Measurements from ENCODE around the gene TACC2. TPM values are rescaled to one million over a fixed set of nuclear protein-coding genes. Genes with fewer than 3 reads are reported as not detected.

TACC2 gene
- total RNA-seq, 2 experiments from 2014 or later: not detected

DNA sequence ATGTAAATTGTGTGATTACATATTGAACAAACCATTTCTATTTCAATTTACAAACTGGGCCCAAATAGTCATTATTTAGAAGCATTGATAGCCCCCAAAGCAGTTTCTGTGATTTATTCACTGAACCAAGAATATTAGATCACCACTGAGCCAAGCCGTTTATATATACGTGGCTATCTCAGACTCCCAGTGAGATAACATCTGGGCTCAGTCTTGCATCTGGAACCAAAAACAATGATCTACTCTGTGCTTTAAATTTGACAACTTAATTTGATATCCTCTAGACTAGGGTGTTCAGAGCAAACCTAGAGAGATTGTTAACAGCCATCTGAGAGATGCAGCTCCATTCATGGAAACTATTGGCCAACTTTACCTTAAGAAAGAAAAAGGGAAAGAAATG lies 240.7 kb downstream of the TACC2 start:
- Histone ChIP-seq H3K9me3 (ENCODE audit: control insufficient read depth in 1 of 2, insufficient read depth in 1 of 2, low read length in 2 of 2) (peaks cover 0 to 6% of the 10 kb centered on the region in 2 experiments), H3K4me3 (ENCODE audit: low read length) (no peak overlapping the region), H3K36me3 (ENCODE audit: insufficient read depth, low read length) (no peaks in the 10 kb centered on the region), H3K27me3 (ENCODE audit: control insufficient read depth in 1 of 2, insufficient read depth in 2 of 2, low read length in 2 of 2) (peaks cover 0 to 3% of the 10 kb centered on the region in 2 experiments), H3K27ac (ENCODE audit: low read depth in 1 of 2, low read length in 2 of 2) (no peak overlapping the region), H3K4me1 (ENCODE audit: insufficient read depth, low read length) (no peaks in the 10 kb centered on the region)
- TF ChIP-seq, protein P1, sequence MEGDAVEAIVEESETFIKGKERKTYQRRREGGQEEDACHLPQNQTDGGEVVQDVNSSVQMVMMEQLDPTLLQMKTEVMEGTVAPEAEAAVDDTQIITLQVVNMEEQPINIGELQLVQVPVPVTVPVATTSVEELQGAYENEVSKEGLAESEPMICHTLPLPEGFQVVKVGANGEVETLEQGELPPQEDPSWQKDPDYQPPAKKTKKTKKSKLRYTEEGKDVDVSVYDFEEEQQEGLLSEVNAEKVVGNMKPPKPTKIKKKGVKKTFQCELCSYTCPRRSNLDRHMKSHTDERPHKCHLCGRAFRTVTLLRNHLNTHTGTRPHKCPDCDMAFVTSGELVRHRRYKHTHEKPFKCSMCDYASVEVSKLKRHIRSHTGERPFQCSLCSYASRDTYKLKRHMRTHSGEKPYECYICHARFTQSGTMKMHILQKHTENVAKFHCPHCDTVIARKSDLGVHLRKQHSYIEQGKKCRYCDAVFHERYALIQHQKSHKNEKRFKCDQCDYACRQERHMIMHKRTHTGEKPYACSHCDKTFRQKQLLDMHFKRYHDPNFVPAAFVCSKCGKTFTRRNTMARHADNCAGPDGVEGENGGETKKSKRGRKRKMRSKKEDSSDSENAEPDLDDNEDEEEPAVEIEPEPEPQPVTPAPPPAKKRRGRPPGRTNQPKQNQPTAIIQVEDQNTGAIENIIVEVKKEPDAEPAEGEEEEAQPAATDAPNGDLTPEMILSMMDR (IDR thresholded peaks at IDR 0.05): no peak
- POLR2A ChIA-PET: no interaction called here
- no peak for DNase-seq
- Mint-ChIP-seq H3K4me1 (ENCODE audit: low read depth) (no peaks in the 10 kb centered on the region), H3K4me3 (no peak overlapping the region), H3K27ac (no peak overlapping the region), H3K27me3 (peaks cover 9% of the 10 kb centered on the region), H3K36me3 (ENCODE audit: low read depth) (no peaks in the 10 kb centered on the region), H3K9me3 (no peaks in the 10 kb centered on the region)
- CTCF ChIA-PET: no interaction called here
- intact Hi-C loops (cut with DNase I, micrococcal nuclease): no loop called here
- no peak for ATAC-seq (ENCODE audit: poor library complexity)

DNA sequence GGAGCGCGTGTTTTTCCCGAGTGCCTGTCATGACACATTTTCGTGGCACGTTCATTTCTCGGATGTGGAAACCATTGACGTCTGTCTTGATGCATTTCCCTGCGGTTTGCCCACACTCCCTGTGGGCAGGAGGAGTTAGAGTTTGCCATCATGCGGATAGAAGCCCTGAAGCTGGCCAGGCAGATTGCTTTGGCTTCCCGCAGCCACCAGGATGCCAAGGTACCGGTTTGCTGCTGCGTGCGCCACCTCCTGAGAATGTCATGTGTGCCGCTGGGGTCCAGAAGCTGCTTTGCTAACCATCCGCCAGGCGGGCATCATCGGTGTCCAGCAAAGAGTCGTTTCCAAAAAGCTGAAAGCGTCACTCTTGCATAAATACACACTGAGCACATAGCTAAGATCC lies 241.3 kb downstream of the TACC2 start:
- H3K4me3 Mint-ChIP-seq: no peak overlapping the region
- H3K27ac Mint-ChIP-seq: no peak overlapping the region
- H3K4me1 Mint-ChIP-seq (ENCODE audit: low read depth): no peaks in the 10 kb centered on the region
- ChIA-PET POLR2A (no interaction called here), CTCF (no interaction called here)
- no peaks in the 10 kb centered on the region for H3K36me3 Mint-ChIP-seq (ENCODE audit: low read depth)
- TF ChIP-seq, protein P1 (IDR thresholded peaks at IDR 0.05): no peak
- peaks cover 0 to 3% of the 10 kb centered on the region in 2 experiments for H3K27me3 ChIP-seq (ENCODE audit: control insufficient read depth in 1 of 2, insufficient read depth in 2 of 2, low read length in 2 of 2)
- H3K9me3 ChIP-seq (ENCODE audit: control insufficient read depth in 1 of 2, insufficient read depth in 1 of 2, low read length in 2 of 2): peaks cover 0 to 6% of the 10 kb centered on the region in 2 experiments
- H3K9me3 Mint-ChIP-seq: no peaks in the 10 kb centered on the region
- no peaks in the 10 kb centered on the region for H3K4me1 ChIP-seq (ENCODE audit: insufficient read depth, low read length)
- intact Hi-C loops (cut with DNase I, micrococcal nuclease): no loop called here
- H3K36me3 ChIP-seq (ENCODE audit: insufficient read depth, low read length): no peaks in the 10 kb centered on the region
- DNase-seq: no peak
- no peak for ATAC-seq (ENCODE audit: poor library complexity)
- H3K27me3 Mint-ChIP-seq: peaks cover 9% of the 10 kb centered on the region
- H3K27ac ChIP-seq (ENCODE audit: low read depth in 1 of 2, low read length in 2 of 2): no peak overlapping the region
- no peak overlapping the region for H3K4me3 ChIP-seq (ENCODE audit: low read length)

DNA sequence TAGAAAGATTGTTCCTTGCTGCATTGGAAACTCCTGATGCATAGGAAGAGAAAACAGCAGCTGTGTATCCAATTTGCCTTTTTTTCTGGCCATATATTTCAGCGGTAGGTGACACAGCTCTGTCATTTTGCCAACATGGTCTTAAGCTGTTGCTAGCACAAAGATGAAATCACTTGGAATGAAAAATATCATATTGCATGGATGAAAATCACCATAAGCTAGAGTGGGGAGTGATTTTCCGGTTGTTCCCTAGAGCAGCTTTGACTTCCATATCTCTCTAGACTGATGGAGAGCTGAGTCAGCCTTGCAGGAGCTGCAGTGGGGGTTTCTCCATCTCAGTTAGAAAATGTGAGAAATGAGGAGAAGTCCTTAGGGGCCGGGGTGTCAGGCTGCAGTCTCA lies 243.8 kb downstream of the TACC2 start:
- Mint-ChIP-seq H3K36me3 (ENCODE audit: low read depth) (no peaks in the 10 kb centered on the region), H3K4me1 (ENCODE audit: low read depth) (no peaks in the 10 kb centered on the region), H3K9me3 (no peaks in the 10 kb centered on the region), H3K4me3 (no peak overlapping the region), H3K27ac (no peak overlapping the region), H3K27me3 (peaks cover 12% of the 10 kb centered on the region)
- DNase-seq (no peak), ATAC-seq (ENCODE audit: poor library complexity) (no peak)
- no peaks in the 10 kb centered on the region for H3K36me3 ChIP-seq (ENCODE audit: insufficient read depth, low read length)
- H3K9me3 ChIP-seq (ENCODE audit: control insufficient read depth in 1 of 2, insufficient read depth in 1 of 2, low read length in 2 of 2): peaks cover 0 to 6% of the 10 kb centered on the region in 2 experiments
- CTCF ChIA-PET: no interaction called here
- no peak overlapping the region for H3K4me3 ChIP-seq (ENCODE audit: low read length)
- H3K27ac ChIP-seq (ENCODE audit: low read depth in 1 of 2, low read length in 2 of 2): no peak overlapping the region
- intact Hi-C loops (cut with DNase I, micrococcal nuclease): no loop called here
- H3K4me1 ChIP-seq (ENCODE audit: insufficient read depth, low read length): no peaks in the 10 kb centered on the region
- POLR2A ChIA-PET: no interaction called here
- TF ChIP-seq, protein P1 (IDR thresholded peaks at IDR 0.05): no peak
- H3K27me3 ChIP-seq (ENCODE audit: control insufficient read depth in 1 of 2, insufficient read depth in 2 of 2, low read length in 2 of 2): peaks cover 0 to 3% of the 10 kb centered on the region in 2 experiments
